ENCODE measurements around the gene CGRRF1.

CGRRF1 gene, protein sequence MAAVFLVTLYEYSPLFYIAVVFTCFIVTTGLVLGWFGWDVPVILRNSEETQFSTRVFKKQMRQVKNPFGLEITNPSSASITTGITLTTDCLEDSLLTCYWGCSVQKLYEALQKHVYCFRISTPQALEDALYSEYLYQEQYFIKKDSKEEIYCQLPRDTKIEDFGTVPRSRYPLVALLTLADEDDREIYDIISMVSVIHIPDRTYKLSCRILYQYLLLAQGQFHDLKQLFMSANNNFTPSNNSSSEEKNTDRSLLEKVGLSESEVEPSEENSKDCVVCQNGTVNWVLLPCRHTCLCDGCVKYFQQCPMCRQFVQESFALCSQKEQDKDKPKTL

DNA sequence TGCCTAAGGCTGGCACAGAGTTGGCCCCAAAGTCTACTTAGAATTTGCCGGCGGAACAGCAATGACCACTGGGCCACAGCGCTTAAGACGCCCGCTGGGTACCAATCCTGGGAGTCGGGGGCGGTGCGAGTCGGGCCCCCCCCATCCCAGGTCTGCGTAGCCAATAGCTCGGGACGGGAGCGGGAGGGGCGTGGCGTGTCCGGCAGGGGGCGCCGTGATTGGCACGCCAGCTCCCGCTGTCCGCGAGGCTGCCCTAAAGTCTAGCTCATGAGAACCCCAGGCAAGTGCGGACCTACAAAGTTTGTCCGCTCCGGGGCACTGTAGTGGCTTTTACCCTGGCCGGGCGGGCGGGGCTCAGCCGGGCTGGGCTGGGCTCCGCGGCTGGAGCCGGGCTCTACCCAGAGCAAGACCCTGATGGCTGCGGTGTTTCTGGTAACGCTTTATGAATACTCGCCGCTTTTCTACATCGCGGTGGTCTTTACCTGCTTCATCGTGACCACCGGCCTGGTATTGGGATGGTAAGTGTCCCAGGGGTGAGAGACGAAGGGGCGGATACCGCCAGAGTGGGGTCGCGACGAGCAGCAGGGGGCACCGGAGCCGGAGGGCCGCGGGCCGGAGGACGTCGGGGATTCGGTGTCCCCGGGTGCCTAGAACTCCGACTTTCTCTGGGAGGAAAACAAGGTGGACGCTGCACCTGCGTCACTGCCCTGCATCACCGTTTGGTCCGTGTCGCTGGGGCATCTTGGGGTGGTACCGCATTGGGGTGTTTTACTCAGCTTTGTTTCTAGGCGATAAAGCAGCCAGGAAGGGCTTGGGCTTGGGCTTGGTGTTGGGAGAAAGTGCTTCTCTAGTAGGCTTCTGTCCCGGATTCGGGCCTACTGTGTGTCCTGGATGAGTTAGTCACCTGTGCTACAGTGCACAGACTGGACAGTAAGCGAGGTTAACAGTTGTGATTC is at the start of gene CGRRF1:
Gene CGRRF1 (plus strand): TSS at position 361 of the 956 bp plus-strand sequence. CDS start 54 bp downstream, at position 415.
- DNase-seq (ENCODE audit: low read depth), result peak; percentile 93

DNA sequence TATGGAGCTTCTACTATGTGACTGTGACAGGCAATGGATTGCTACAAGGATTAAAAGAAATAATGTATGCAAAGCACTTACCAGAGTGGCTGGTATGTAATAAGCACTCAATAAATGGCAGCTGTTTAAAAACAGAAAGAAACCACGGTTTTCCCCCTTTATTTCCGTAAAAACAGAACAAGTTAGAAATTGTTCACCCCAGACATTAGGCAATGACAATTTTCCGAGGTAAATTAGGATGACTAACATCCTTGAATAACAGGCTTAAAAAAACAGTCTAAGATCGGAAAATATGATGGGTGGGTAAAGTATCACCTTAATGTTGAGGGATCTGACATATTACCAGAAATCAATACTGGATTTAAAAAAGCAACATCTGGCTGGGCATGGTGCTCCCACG is 47.7 kb upstream of the CGRRF1 start:
- DNase-seq (ENCODE audit: low read depth), result no peak

DNA sequence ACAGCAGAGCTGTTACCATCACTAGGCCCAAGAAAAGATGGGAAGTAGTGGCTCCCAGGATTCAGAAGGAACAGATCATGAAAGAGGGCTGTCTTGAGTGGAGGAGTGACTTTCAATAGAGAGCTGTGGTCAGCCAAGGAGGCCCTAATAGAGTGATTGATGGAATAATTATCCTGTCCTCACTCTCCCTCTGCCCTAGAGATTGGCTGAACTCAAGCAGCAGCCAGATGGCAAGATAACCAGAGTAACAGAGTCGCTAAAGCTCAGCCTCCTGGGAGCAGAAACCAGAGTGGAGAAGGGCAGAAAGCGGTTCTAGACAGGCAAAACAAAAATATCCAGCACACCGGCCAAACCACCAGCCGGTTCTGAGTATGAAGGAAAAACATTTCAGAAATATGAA is 44.1 kb upstream of the CGRRF1 start:
- no peak for DNase-seq (ENCODE audit: low read depth)

DNA sequence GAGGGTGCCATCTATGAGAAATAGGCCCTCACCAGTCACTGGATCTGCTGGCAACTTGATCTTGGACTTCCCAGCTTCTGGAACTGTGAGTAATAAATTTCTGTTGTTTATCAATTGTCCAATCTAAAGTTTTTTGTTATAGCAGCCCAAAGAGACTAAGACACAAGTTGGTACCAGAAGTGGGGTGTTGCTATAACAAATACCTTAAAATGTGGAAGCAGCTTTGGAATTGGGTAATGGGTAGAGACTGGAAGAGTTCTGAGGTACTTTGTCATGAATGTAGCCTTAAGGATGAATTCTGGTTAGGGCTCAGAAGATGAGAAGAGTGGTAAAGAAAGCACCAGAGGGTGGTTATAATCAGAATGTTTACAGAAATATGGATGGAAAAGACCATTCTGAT is 42.4 kb upstream of the CGRRF1 start:
- no peak for DNase-seq (ENCODE audit: low read depth)

DNA sequence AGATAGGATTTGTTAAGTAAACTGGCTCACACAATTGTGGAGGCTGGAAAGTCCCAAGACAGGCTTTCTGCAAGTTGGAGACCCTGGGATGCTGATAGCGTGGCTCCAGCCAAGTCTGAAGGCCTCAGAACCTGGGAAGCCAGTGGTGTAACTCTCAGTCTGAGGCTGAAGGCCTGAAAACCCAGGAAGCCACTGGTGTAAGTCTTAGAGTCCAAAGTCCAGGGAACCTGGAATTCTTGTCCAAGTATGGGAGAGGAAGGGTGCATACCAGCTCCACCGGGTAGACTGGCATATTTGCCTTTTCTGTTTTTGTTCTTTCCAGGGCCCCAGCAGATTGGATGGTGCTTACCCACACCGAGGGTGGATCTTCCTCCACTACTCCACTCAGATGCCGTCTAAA is 39.0 kb upstream of the CGRRF1 start:
- no peak for DNase-seq (ENCODE audit: low read depth)

DNA sequence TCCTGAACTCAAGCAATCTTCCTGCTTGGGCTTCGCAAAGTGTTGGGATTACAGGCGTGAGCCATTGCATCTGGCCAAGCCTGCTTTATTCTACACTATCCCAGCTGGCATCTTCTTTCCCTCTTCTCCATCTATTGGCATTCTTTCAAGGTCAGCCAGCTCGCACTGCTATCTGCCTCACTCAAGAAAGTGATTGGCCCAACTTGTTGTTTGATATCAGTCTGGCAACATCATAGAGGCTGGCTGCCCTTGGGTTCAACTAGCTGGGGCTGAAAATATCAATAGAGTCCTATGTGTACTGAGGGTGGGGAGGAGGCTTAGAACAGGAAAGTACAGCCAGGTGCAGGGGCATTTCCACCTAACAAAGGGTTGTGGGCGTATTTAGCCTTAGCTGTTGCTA is 38.1 kb upstream of the CGRRF1 start:
- no peak for DNase-seq (ENCODE audit: low read depth)

DNA sequence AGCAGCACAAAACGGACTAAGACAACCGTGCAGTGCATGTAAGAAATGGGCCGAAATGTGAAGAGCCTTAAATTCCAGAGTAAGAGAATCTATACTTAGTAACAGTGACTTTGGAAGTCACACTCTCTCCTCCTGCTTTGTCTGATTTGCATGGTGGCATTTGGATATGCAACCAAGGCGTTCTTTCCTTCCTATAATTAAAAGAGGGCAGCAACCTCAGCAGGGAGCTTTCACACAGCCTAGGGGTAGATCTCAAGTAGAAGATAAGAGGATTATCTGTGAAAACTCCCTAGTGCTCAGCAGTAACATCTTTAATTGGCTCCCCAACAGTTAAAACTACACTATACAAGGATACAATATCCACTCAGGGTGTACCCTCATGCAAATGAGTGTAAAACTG is 37.4 kb upstream of the CGRRF1 start:
- no peak for DNase-seq (ENCODE audit: low read depth)

DNA sequence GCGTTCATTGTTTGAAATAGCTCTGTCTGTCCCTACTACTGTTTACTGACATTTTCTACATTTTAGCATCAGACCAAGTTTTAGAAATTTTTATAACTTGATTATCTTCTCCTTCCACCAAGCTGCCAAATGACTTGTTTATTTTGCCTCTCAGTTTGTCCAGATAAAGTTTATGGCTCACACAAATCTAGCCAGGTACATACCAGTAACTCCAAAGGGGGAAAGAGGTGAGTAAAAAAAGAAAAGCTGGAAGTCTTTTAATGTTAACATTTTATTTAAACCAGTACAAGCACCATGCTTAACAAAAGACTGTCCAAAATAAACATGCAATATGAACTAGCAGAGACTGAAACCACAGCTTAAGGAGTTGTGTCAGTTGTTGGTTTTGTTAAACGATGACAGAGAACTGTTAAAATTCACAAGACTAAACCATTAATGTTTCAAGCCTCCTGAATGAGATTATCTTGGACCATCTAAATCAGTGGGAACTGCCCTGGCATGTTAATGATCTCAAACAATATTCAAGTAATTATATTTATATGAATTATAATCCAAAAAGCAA is 35.4 kb upstream of the CGRRF1 start:
- DNase-seq (ENCODE audit: low read depth), result no peak

DNA sequence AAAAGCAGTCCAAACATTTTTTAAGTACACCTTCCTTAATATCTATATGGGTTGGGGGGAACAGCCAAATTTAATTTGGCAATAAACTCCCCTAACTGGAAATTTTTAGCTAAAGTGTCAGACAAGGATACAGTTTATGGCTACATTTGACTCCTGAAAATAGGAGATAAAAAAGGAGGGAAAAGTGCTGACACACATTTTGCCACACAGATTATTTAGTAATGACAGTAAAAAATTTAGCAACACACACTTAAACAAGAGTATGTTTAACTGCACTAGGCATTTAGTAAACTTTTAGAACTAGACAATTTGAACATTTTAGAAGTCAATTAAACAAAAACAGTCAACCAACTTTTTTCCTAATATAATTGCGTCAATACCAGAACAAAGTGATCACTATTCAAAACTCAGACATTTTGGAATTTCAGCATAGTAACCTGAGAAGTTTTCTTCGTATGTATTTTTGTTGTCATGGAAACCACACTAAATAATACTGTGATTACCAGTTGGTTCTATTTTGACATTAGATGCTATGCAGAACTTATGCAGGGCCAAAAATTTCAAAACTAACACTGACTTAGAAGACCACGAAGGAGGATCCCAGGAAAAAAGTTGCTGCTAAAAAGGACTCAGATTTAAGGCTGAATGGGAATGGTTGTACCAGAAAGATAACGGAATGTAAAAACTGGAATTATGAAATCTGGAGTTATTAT is 34.4 kb upstream of the CGRRF1 start:
- DNase-seq (ENCODE audit: low read depth), result no peak

DNA sequence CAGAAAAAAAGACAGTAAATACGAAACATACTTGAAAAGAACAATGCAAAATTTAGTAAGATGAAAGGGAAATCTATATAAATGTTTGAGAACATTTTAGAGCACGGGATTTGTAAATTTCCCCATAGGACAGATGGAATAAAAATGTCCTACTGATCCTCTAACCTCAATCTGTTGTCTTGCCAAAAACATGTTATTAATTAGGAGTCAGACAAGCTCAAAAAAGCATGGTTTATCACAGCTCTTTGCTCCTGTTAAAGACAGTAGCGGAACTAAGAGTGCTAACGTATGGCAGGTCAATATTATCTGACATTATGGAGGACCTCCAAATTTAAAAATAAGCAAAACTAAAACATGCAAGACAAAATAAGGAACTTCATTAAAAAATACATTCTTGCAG is 33.8 kb upstream of the CGRRF1 start:
- DNase-seq (ENCODE audit: low read depth), result no peak

DNA sequence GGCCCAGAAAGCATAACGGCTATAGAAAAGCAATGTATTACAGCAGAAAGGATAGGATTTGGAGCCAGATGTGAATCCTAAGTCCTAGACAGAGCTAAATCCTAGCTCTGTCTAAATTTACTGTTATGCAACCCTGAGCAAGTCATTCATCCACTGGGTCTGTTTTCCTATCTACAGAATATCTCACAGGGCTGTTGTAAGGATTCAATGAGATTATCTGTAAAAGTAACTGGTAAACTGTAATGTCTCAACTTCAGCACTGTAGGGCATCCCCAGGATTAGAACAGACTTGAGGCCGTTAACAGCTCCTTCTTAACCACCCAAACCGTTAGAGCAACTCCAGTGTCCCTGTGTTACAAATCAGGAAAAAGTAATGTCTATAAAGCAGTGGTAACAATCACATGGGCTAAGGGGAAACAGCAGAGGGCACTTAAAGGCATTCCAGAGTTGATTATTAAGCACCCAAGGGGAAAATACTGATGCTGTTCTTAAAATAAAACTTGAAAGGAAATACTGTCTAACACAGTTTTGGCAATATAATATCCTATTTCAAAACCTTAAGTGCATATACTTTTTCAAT is 31.0 kb upstream of the CGRRF1 start:
- no peak for DNase-seq (ENCODE audit: low read depth)

DNA sequence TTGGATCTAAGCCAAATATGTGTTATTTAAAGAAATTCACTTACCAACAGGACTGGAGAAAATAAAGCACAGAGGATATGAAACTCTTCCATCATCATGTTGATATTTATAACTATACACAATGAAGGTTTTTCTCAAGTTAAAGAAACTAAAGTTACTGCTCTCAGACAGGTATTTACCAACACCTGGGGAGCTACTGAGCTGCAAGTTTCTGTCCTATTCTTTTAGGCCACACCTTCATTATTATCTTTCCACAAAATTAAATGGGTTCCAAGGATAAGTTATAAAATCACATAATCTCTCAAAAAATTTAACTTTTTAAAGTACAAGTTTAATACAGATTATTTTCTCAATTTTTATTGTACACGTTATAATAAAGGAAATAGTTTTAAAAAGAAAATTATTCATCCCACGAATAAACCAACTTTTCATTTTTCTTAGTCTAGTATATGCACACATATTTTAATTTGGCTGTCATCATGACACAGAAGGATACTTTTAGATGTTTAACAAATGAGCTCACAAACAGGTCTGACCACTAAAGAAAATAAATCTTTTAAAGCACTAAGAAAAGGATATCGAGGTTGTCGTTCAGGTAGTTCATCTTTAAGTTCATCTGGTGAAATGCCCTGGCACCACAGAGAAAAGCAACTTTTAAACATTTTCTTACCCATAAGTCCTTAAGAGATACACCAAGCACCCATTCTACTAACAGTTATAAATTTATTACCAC is 28.7 kb upstream of the CGRRF1 start:
- DNase-seq (ENCODE audit: low read depth), result no peak

DNA sequence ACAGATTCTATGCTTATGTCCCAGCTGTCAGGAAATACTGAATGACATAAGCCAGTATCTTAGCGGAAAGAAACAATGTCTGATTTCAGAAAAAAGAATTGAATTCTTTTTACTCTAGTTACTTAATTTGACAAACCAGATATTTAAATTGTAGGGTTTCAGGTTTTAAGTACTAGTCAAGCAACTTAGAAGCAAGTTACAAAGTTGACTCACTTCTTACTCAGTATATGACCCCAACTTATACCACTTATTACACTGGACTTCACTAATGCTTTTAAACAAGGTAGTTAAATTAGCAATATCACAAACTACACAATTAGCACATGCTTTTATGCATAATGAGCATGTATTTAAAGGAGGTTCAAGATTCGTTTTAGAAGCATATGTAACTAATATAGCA is 28.0 kb upstream of the CGRRF1 start:
- no peak for DNase-seq (ENCODE audit: low read depth)

DNA sequence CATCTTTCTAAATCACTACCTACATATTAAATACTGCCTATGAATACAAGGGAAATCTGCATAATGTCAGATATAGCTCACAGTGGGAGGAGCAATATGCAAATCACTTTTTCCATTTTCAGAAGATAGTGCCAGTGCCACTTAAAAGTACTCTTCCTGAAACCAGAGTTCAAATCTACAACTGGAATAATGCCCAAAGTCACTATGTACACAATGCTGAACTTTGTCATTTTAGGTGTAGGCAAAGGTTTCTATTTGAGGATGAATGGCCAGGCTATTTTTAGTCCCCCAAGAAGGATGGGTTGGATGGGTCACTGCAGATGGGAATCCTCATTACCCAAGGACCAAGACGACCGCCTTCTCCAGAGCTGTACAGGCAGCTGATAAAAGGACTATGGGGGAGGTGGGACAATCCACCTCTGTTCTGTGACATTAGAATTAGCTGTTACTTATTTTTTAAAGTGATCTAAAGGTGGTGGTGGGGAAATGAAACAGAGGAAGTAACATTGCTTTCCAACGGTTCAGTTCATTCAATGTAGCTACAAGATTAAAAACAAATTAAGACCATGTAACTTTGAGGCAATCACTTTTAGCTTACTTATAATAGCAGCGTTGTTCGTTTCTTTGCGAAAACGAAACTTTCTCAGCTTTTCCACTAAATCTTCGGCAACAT is 26.5 kb upstream of the CGRRF1 start:
- DNase-seq (ENCODE audit: low read depth), result no peak

DNA sequence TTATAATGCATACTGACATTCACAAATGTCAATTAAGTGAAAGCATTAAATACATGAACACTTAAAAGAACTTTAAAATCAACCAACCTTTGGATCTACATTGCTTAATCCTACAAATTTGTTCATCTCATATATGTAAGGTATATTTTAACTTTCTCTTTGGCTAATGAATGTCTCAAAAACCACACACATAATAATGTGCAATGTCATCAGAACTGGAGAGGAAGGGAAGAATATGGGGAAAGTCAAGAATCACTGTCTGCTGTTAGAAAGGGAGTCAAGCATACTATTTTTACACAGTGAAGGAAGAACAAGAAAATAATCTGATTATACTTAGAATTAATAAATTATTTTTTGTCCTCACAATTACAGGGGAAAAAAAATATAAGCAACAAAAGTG is 25.9 kb upstream of the CGRRF1 start:
- DNase-seq (ENCODE audit: low read depth), result no peak

DNA sequence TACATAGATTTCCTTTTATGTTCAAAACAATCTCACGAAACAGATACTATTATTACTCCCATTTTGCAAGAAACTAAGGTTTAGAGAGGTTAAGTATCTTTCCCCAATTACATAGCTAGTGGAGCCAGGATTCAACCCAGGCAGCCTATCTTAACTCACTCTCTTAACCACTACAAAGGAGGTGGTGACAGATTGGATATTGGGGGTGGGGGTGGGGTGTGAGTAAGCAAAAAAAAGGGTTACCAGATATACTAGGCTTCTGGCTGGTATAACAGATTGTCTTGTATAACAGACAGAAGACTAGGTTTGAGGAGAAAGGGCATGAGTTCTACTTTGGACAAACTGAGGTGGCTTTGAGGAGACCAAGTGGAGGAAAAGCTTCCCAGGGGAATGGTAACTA is 23.0 kb upstream of the CGRRF1 start:
- DNase-seq (ENCODE audit: low read depth), result no peak

DNA sequence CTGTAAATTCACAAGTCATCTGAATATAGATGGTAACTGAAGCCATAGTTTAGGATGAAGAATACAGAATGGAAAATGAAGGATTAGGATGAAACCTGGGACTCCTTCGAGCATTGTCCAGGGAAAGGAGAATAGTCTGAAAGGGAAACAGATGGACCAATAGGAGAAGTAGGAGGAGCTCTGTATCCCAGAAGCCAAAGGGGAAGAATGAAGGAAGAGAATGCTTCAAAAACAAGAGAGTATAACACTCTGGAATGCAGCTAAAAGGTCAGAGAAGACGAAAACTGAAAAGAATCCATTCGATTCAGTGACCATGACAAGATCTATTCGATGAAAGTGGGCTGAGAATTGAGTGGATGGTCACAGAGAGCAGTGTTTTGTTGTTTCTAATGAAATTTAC is 21.9 kb upstream of the CGRRF1 start:
- no peak for DNase-seq (ENCODE audit: low read depth)

DNA sequence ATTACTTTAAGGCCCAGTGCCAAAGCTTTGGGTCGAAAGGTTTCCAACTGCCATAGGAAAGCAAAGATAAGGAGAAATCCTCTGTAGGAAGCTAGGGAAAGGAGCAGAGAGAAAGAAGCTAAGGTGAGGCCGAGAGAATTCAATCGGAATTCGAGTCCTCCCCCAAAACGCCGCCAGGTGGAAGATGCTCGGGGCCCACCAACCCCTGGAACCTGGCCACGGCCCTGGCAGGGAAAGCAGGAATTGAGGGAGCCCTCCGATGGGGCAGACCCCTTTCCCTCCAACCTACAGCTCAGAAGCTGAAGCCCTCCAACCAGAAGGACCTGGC is 21.4 kb upstream of the CGRRF1 start:
- DNase-seq (ENCODE audit: low read depth), result no peak

DNA sequence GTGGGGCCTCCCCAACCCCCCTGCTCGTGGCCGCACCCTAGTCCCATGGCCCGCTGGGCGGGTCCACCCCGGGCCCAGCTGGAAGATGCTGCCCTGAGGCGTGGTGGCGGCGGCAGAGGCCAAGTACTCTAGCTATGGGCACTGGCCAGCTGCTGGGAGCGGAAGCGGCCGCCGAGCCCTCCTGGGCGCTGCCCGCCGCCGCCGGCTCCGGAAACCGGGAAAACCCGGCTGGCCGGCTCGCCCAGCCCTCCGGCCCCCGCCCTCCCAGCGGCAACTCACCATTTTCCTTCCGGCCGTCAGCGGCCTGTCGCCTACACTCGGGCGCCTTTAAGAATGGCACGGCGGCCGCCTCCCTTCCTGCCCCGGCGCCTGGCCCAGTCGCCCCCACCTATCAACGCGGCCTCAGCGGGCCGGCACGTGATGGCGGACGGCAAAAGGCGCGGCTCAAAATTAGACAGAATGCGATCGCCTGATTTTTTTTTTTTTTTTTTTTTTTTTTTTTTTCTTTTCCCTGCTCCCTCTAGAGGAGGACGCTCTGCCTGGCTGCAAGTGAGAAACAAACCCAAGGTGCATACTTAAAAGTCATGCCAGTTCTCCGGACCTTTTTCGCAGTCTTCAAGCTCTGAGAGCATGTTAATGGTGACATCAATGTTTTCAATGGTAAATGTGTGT is 20.9 kb upstream of the CGRRF1 start, which contains the start of gene GMFB:
Gene GMFB (minus strand): TSS at position 335 of the 672 bp plus-strand sequence. CDS start 53 bp downstream, at position 282.
- peak; percentile 85 for DNase-seq (ENCODE audit: low read depth)

DNA sequence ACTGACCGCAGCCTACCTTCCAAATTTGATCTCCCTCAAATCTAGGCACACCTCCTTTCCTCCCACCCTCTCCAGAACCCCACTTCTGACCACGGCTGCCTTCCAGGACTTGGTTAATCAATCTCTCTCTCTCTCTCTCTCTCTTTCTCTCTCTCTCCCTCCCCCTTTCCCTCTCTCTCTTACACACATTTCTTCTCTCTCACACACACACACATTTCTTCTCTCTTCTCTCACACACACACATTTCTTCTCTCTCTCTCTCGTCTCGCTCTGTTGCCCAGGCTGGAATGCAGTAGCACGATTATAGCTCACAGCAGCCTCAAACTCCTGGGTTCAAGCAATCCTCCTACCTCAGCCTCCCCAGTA is 20.4 kb upstream of the CGRRF1 start:
- no peak for DNase-seq (ENCODE audit: low read depth)
